Activated naive CD4-positive, alpha-beta T cell treated with anti-CD3 and anti-CD28 coated beads, Interleukin-2, amount 10 ng/mL, durations not matched to agents 7 days and 5 days (primary cell): ENCODE results near the gene IL20.
A peak's percentile ranks its signal among the peaks of the same experiment; 100 is the strongest.

Source experiments
- CTCF ChIA-PET: fragments of 350-600 bp; sonication (Branson Sonifier 250); formaldehyde crosslinking; loops from one replicate; lab custom pipeline; 2021; ENCODE audit warnings: antibody characterized with exemption; lab: Charles Lee
- DNase-seq: peaks from one replicate; pipeline ENCODE4 v3.0.0-alpha.2; 2020
- H3K27ac Mint-ChIP-seq: one replicate; pipeline ENCODE4 v1.8.0; 2021; ENCODE audit warnings: mild to moderate bottlenecking, moderate library complexity, mixed read lengths
- H3K27me3 Mint-ChIP-seq: one replicate; pipeline ENCODE4 v1.8.0; 2021; ENCODE audit warnings: mild to moderate bottlenecking, mixed read lengths
- H3K36me3 Mint-ChIP-seq: one replicate; pipeline ENCODE4 v1.8.0; 2021; ENCODE audit warnings: mixed read lengths
- H3K4me1 Mint-ChIP-seq: one replicate; pipeline ENCODE4 v1.8.0; 2021; ENCODE audit warnings: mixed read lengths
- H3K4me3 Mint-ChIP-seq: one replicate; pipeline ENCODE4 v1.8.0; 2021; ENCODE audit warnings: mild to moderate bottlenecking, moderate library complexity, mixed read lengths
- H3K9me3 Mint-ChIP-seq: one replicate; pipeline ENCODE4 v1.8.0; 2021; ENCODE audit warnings: mixed read lengths

Gene IL20

GRCh38 chr1:206892351-206892984 is 27.0 kb downstream of the IL20 start:
- Mint-ChIP-seq H3K9me3 (peaks cover 4% of the 10 kb centered on the region), H3K36me3 (peaks cover 5% of the 10 kb centered on the region), H3K4me3 (no peak overlapping the region), H3K4me1 (peaks cover 46% of the 10 kb centered on the region), H3K27me3 (peaks cover 10% of the 10 kb centered on the region), H3K27ac (no peak overlapping the region)
- DNase-seq = no peak
- CTCF ChIA-PET = interaction anchor here (1.0 to 1.3 kb wide), 5 partner anchors 8 to 44 kb away, joined by 3 read pairs; partner anchors contain the start of gene IL20

- DNase-seq = no peak
- CTCF ChIA-PET = interaction anchor here (1.2 to 1.3 kb wide), 3 partner anchors 15 to 45 kb away, joined by 3 read pairs; no protein-coding TSS in a partner anchor
- Mint-ChIP-seq H3K27ac (no peak overlapping the region), H3K36me3 (peaks cover 5% of the 10 kb centered on the region), H3K4me1 (peaks cover 45% of the 10 kb centered on the region), H3K27me3 (peaks cover 7% of the 10 kb centered on the region), H3K4me3 (no peak overlapping the region), H3K9me3 (peaks cover 4% of the 10 kb centered on the region)
These were observed 28.0 kb downstream of the IL20 start for GRCh38 chr1:206893380-206893779.

GRCh38 chr1:206895325-206895724 is 29.9 kb downstream of the IL20 start:
- Mint-ChIP-seq H3K4me3 (no peak overlapping the region), H3K27ac (no peak overlapping the region), H3K9me3 (peaks cover 4% of the 10 kb centered on the region), H3K27me3 (peaks cover 6% of the 10 kb centered on the region), H3K36me3 (peaks cover 5% of the 10 kb centered on the region), H3K4me1 (peaks cover 32% of the 10 kb centered on the region)
- no peak for DNase-seq
- CTCF ChIA-PET = interaction anchor here (1.1 to 2.0 kb wide), 5 partner anchors 10 to 170 kb away, joined by 3 to 12 read pairs (median 4); no protein-coding TSS in a partner anchor

- Mint-ChIP-seq H3K4me1 (peaks cover 27% of the 10 kb centered on the region), H3K36me3 (peaks cover 4% of the 10 kb centered on the region), H3K27ac (no peak overlapping the region), H3K27me3 (peaks cover 5% of the 10 kb centered on the region), H3K4me3 (no peak overlapping the region), H3K9me3 (peaks cover 3% of the 10 kb centered on the region)
- no peak for DNase-seq
- CTCF ChIA-PET = interaction anchor here (1.1 to 2.0 kb wide), 3 partner anchors 10 to 16 kb away, joined by 4 to 12 read pairs (median 8); no protein-coding TSS in a partner anchor
These were observed 30.4 kb downstream of the IL20 start for GRCh38 chr1:206895837-206896242.

GRCh38 chr1:206896261-206896660 is 30.8 kb downstream of the IL20 start:
- Mint-ChIP-seq H3K27ac (no peak overlapping the region), H3K4me3 (no peak overlapping the region), H3K36me3 (peaks cover 1% of the 10 kb centered on the region), H3K4me1 (peaks cover 23% of the 10 kb centered on the region), H3K9me3 (no peaks in the 10 kb centered on the region), H3K27me3 (peaks cover 5% of the 10 kb centered on the region)
- DNase-seq = no peak
- CTCF ChIA-PET = interaction anchor here (1.1 to 1.9 kb wide), 3 partner anchors 10 to 86 kb away, joined by 3 to 8 read pairs (median 4); no protein-coding TSS in a partner anchor

- no peak within 1 kb of the TSS for H3K4me3 Mint-ChIP-seq
- peaks cover 16% of the 10 kb centered on the region for H3K4me1 Mint-ChIP-seq
These were observed 31.8 kb downstream of the IL20 start, which contains the start of gene IL24 for GRCh38 chr1:206897175-206897574. Gene IL24, plus strand, starts transcription at chr1:206897443. Its CDS starts 390 bp downstream, at chr1:206897833.

GRCh38 chr1:206898089-206898914 is 32.9 kb downstream of the IL20 start:
- peaks cover 5% of the 10 kb centered on the region for H3K27me3 Mint-ChIP-seq
- CTCF ChIA-PET = interaction anchor here (1.2 to 2.2 kb wide), 2 partner anchors 14 to 89 kb away, joined by 8 to 9 read pairs; no protein-coding TSS in a partner anchor
- H3K36me3 Mint-ChIP-seq = peaks cover 14% of the 10 kb centered on the region
- H3K4me1 Mint-ChIP-seq = peaks cover 16% of the 10 kb centered on the region
- H3K9me3 Mint-ChIP-seq = no peaks in the 10 kb centered on the region
- no peak overlapping the region for H3K4me3 Mint-ChIP-seq
- no peak for DNase-seq
- no peak overlapping the region for H3K27ac Mint-ChIP-seq

More at GRCh38 chr1:206897175-206897574, 31.8 kb downstream of the IL20 start, which contains the start of gene IL24:
- H3K27ac Mint-ChIP-seq = no peak within 1 kb of the TSS
- peaks cover 5% of the 10 kb centered on the region for H3K27me3 Mint-ChIP-seq
- H3K9me3 Mint-ChIP-seq = no peaks in the 10 kb centered on the region
- H3K36me3 Mint-ChIP-seq = peaks cover 5% of the 10 kb centered on the region
- CTCF ChIA-PET = interaction anchor here (0.7 to 2.2 kb wide), 5 partner anchors 9 to 88 kb away, joined by 3 to 9 read pairs (median 8); no protein-coding TSS in a partner anchor
- DNase-seq = no peak

GRCh38 chr1:206898915-206899431 is 33.5 kb downstream of the IL20 start:
- H3K4me3 Mint-ChIP-seq = no peak overlapping the region
- H3K4me1 Mint-ChIP-seq = peaks cover 12% of the 10 kb centered on the region

GRCh38 chr1:206899717-206900116 is 34.3 kb downstream of the IL20 start:
- DNase-seq = no peak
- H3K4me1 Mint-ChIP-seq = peaks cover 15% of the 10 kb centered on the region
- H3K27ac Mint-ChIP-seq = no peak overlapping the region
- H3K36me3 Mint-ChIP-seq = peaks cover 27% of the 10 kb centered on the region
- no peak overlapping the region for H3K4me3 Mint-ChIP-seq
- CTCF ChIA-PET = interaction anchor here (1.1 to 2.9 kb wide), 4 partner anchors 10 to 80 kb away, joined by 3 to 15 read pairs (median 4); no protein-coding TSS in a partner anchor
- peaks cover 5% of the 10 kb centered on the region for H3K27me3 Mint-ChIP-seq
- H3K9me3 Mint-ChIP-seq = no peaks in the 10 kb centered on the region

More at GRCh38 chr1:206898915-206899431, 33.5 kb downstream of the IL20 start:
- DNase-seq = no peak
- Mint-ChIP-seq H3K36me3 (peaks cover 21% of the 10 kb centered on the region), H3K27ac (peak overlapping the region; percentile 28), H3K9me3 (no peaks in the 10 kb centered on the region), H3K27me3 (peaks cover 5% of the 10 kb centered on the region)
- CTCF ChIA-PET = interaction anchor here (1.1 to 2.9 kb wide), 3 partner anchors 13 to 89 kb away, joined by 4 to 15 read pairs (median 9); no protein-coding TSS in a partner anchor

- peaks cover 5% of the 10 kb centered on the region for H3K27me3 Mint-ChIP-seq
- no peaks in the 10 kb centered on the region for H3K9me3 Mint-ChIP-seq
- H3K4me1 Mint-ChIP-seq = peaks cover 20% of the 10 kb centered on the region
- no peak for DNase-seq
- H3K36me3 Mint-ChIP-seq = peaks cover 31% of the 10 kb centered on the region
- no peak overlapping the region for H3K4me3 Mint-ChIP-seq
- CTCF ChIA-PET = interaction anchor here (0.8 to 2.9 kb wide), 6 partner anchors 8 to 97 kb away, joined by 3 to 15 read pairs (median 4); no protein-coding TSS in a partner anchor
- no peak overlapping the region for H3K27ac Mint-ChIP-seq
These were observed 34.7 kb downstream of the IL20 start for GRCh38 chr1:206900149-206900548.

- CTCF ChIA-PET = interaction anchor here (0.7 to 2.9 kb wide), 3 partner anchors 10 to 176 kb away, joined by 3 to 15 read pairs (median 4); no protein-coding TSS in a partner anchor
- H3K4me3 Mint-ChIP-seq = no peak overlapping the region
- H3K36me3 Mint-ChIP-seq = peaks cover 46% of the 10 kb centered on the region
- H3K4me1 Mint-ChIP-seq = peaks cover 38% of the 10 kb centered on the region
- H3K9me3 Mint-ChIP-seq = no peaks in the 10 kb centered on the region
- no peak for DNase-seq
- H3K27me3 Mint-ChIP-seq = peaks cover 5% of the 10 kb centered on the region
- H3K27ac Mint-ChIP-seq = no peak overlapping the region
These were observed 36.5 kb downstream of the IL20 start for GRCh38 chr1:206901944-206902343.

- peaks cover 5% of the 10 kb centered on the region for H3K27me3 Mint-ChIP-seq
- no peak for DNase-seq
- H3K36me3 Mint-ChIP-seq = peaks cover 52% of the 10 kb centered on the region
- CTCF ChIA-PET = interaction anchor here (0.7 kb wide), 1 partner anchor 31 kb away, joined by 3 read pairs; no protein-coding TSS in a partner anchor
- H3K4me3 Mint-ChIP-seq = no peak overlapping the region
- peaks cover 39% of the 10 kb centered on the region for H3K4me1 Mint-ChIP-seq
- no peak overlapping the region for H3K27ac Mint-ChIP-seq
- H3K9me3 Mint-ChIP-seq = no peaks in the 10 kb centered on the region
These were observed 37.3 kb downstream of the IL20 start for GRCh38 chr1:206902702-206903101.

- H3K4me1 Mint-ChIP-seq = peaks cover 48% of the 10 kb centered on the region
- H3K9me3 Mint-ChIP-seq = no peaks in the 10 kb centered on the region
- no peak overlapping the region for H3K4me3 Mint-ChIP-seq
- DNase-seq = no peak
- CTCF ChIA-PET = interaction anchor here (7.1 kb wide), 1 partner anchor 94 kb away, joined by 73 read pairs; no protein-coding TSS in a partner anchor
- H3K27me3 Mint-ChIP-seq = peaks cover 3% of the 10 kb centered on the region
- H3K36me3 Mint-ChIP-seq = peaks cover 60% of the 10 kb centered on the region
- no peak overlapping the region for H3K27ac Mint-ChIP-seq
These were observed 38.3 kb downstream of the IL20 start for GRCh38 chr1:206903687-206904086.
